Ovary (tissue), 3 donors: ENCODE data around the gene CPNE1.

Experiments used
- CTCF ChIP-seq, 3 donors: fragments of 450-650 bp in 2 of 3; fragments of 200-600 bp in 1 of 3; IDR thresholded peaks; one replicate each; pipeline versions ENCODE4 v1.5.1 to v1.8.0; 2016 to 2022; ENCODE audit warnings: antibody characterized with exemption in 3 of 3, mild to moderate bottlenecking in 1 of 3
- EP300 ChIP-seq: sonication (generic); formaldehyde crosslinking; IDR thresholded peaks from one replicate; pipeline ENCODE4 v1.6.1; 2017; ENCODE audit warnings: antibody characterized with exemption
- POLR2A ChIP-seq: fragments of 450-650 bp; IDR thresholded peaks from one replicate; pipeline ENCODE4 v1.6.1; 2017; ENCODE audit warnings: antibody characterized with exemption, mild to moderate bottlenecking, moderate library complexity
- donor health status: DM: no; HTN: no; CAD: no.

GRCh38 chr20:35611482-35611881 lies 53.2 kb downstream of the CPNE1 start:
- TF ChIP-seq CTCF (IDR thresholded peaks at IDR 0.05) (no peak), POLR2A (no peak), EP300 (no peak)
